AG09319 (cell line): ENCODE results near the gene MEG3.

ENCODE experiments used
- DNase-seq: peaks from one replicate; pipeline ENCODE4 v3.0.0-alpha.2; 2010; ENCODE audit warnings: low read depth; ENCODE audit errors: extremely low read depth
- TF ChIP-seq, protein P1 (sequence below): IDR thresholded peaks from 2 replicates; pipeline ENCODE4 v1.5.1; 2011; ENCODE audit warnings: low read depth, mild to moderate bottlenecking, inconsistent platforms, low read length, moderate library complexity

The MEG3 gene

DNA sequence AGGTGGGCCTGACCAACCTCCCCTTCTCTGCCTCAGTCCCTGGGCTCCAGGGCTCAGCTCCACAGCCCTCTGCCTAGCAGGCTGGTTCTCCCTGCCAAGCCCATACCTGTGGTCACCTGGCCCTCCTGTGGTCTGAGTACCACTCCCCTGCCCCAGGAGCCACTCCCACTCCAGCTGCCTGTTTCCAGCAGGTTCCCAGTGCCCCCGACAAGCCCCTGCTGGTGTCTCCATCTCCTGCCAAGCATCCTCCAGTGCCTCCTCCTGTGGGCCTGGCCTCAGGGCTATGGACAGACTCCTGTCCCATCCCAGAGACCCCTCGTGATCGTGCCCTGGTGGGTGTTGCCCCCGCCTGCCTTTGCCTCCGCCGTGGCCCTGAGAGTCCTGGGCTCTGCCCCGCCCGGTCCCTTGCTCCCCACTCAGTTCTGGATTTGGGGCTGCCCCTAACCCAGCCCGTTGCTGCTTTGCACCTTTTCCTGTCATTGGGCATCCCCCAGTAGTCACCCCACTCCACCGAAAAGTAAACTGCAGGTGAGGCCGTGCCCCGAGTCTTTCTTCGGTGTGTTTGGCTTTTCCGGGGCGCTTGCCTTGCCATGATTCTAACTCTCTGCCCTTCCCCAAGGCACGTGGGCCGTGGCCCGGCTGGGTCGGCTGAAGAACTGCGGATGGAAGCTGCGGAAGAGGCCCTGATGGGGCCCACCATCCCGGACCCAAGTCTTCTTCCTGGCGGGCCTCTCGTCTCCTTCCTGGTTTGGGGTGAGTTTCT, 9.8 kb downstream of the MEG3 start:
- TF ChIP-seq, protein P1, sequence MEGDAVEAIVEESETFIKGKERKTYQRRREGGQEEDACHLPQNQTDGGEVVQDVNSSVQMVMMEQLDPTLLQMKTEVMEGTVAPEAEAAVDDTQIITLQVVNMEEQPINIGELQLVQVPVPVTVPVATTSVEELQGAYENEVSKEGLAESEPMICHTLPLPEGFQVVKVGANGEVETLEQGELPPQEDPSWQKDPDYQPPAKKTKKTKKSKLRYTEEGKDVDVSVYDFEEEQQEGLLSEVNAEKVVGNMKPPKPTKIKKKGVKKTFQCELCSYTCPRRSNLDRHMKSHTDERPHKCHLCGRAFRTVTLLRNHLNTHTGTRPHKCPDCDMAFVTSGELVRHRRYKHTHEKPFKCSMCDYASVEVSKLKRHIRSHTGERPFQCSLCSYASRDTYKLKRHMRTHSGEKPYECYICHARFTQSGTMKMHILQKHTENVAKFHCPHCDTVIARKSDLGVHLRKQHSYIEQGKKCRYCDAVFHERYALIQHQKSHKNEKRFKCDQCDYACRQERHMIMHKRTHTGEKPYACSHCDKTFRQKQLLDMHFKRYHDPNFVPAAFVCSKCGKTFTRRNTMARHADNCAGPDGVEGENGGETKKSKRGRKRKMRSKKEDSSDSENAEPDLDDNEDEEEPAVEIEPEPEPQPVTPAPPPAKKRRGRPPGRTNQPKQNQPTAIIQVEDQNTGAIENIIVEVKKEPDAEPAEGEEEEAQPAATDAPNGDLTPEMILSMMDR, result no peak

DNA sequence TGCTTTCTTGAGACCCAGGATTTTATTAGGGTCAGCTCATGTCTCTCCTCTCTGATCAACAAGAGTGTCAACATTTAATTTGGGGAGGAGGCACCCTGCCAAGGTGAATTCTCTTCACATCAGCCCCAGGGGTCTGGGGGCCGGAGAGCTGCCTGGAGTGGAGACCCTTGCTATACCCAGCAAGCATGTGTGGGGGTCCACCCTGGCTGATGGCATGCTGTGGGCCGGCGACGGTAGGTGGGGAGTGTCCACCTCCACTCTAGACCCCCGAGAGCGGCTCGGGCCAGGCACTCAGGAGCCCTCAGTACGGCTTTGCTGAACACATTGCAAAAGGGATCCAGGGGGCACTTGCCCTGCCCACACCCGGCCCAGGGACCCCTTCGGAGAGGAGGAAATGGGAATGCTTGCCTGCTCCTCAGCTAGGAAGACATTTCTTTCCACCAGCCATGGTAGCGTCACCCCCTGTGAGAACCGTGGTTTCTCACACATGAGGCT, 10.4 kb downstream of the MEG3 start:
- no peak for DNase-seq
- TF ChIP-seq, protein P1, result no peak

More for the DNA sequence above, 9.8 kb downstream of the MEG3 start:
- DNase-seq, result no peak

DNA sequence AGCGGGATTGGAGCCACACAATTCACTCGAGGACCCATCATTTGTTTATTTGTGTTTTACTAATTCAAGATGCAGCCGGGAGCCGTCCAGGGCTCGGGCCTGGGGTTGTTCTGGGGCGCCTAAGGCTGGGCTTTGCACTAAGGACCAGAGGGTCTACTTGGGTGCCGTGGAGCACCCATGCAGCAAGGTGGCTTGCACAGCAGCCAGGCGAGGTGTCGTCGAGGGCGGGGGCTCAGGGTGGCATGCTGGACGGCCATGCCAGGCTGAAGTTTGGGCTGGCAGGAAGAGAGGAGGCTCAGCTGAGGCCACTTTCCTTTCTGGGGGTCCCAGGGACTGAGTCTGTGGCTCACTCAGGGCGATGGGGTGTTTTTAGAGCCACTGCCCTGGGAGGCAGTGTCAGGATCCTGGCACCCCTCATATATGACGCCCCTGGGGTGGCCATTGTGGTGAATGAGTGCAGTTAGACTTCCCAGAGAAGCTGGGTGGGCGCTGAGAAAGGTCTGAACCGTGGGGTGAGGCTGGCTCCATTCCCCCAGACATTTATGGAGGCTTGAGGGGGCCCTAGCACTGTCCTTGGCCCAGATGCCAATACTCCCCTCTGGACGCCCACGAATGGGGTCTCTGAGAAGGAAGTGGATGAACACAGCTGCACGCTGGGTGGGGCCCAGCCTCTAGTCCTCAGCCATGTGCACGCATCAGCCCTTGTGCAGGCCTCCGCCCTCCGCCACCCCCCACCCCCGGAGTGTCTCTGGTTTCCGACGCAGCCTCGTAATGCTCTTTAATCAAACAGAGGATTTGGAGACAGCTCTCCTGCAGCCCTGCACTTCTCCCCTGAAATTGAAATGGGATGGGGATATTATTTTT, 11.3 kb downstream of the MEG3 start:
- DNase-seq, result no peak
- TF ChIP-seq, protein P1, result no peak

DNA sequence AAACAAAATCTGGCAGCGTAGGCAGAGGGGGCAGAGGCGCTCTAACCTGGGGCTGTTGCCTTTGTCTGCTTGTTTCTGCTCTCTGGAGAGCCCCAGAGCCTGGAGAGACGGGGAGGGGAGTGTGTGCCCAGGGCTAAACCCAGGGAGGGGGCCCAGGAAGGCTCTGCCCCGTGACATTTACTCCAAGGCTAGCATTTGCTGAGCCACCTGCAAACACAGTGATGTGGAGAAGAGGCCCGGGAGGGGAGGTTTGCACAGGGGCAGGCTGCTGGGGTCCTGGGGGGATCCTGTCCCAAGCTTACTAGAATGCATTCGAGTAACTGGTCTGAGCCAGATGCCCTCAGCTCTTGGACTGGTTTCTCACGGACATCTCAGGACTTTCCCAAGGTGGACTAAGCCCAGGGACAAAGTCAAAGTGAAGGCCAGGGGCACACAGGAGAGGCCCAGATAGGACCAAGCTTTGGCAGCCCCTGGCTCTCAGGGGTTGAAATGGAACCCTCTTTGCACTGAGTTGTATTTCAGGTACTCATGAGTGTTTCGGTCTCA, 12.0 kb downstream of the MEG3 start:
- no peak for DNase-seq
- TF ChIP-seq, protein P1, result no peak

DNA sequence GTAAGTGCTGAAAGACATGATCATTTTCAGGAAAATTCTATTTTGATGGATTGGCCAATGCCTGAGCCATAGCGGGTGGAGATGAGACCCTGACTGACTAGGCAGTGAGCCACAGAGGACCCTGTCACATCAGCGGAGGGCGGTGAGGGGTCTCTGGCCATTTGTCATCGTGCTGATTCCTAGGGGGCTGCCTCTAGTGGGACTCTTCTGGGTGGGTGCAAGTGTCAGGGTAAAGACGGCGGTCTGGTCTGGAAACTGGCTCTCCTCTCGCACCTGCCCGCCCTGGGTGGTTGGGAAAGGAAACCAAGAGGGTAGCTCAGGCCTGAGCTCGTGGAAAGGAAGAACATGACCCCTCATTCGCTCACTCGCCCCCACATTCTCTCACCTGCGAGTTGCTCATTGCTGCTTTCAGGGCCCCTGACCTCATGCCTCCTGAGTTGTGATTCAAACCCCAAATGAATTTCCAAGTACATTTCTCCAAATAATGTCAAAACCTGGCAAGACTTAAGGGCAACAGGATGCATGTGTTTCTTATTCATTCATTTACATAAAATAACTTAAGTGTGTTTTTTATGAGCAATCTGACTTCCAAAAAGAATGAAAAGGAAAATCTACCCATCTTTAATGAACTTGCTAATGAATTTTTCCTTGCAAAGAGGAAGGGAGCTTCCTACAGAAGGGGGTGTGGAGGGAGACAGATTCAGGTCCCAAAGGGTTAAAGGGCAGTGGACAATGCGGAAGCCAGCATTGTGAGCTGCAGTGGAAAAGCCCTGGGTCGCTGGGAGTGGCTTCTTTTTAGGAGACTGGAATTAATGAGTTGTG, 12.8 kb downstream of the MEG3 start:
- TF ChIP-seq, protein P1, result no peak
- DNase-seq, result no peak

DNA sequence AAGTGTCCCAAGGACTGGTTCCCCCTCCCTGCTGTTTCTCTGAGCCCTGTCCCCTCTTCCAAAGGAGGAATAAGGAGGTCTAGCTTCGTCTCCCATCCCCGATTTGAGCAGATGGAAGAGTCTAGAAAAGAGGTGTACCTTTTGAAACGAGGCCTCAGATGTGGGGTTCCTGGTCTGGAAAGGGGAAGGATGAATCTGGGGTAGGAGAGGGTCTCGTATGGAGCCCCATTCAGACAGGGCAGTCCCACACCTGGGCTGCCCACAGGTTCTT, 13.3 kb downstream of the MEG3 start:
- DNase-seq, result no peak
- TF ChIP-seq, protein P1, result no peak
